NB4 (cell line): ENCODE data around the gene STX12.

Experiments used
- POLR2A ChIP-seq: IDR thresholded peaks from 2 replicates; pipeline ENCODE4 v1.6.1; 2011; ENCODE audit warnings: mild to moderate bottlenecking; ENCODE audit not compliant: insufficient read length; ENCODE audit errors: extremely low read depth
- TF ChIP-seq, protein P1 (sequence below): IDR thresholded peaks from one replicate; pipeline ENCODE4 v1.5.1; 2012; ENCODE audit warnings: low read depth, low read length
- TF ChIP-seq, protein P2 (sequence below): IDR thresholded peaks from 2 replicates; pipeline ENCODE4 v1.6.1; 2011; ENCODE audit warnings: low read depth, low read length

DNA sequence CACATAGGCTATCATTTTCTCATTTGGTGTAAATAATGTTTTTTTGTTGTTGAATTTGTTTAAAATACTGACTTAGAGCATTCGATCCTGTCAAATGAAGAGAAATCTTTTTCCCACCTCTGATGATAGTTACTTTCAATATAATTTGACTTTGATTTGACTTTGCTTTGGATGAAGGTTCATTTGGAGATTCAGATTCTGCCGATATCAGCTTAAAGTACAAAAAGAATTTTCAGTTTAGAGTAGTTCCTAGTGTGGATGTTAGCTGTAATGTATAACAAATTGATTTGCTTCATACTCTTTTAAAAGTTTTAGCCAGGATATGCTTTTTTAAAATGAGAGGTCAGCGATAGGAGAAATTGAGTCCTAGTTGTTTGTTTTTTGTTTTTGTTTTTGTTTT, 9.9 kb downstream of the STX12 start:
- TF ChIP-seq, protein P1, sequence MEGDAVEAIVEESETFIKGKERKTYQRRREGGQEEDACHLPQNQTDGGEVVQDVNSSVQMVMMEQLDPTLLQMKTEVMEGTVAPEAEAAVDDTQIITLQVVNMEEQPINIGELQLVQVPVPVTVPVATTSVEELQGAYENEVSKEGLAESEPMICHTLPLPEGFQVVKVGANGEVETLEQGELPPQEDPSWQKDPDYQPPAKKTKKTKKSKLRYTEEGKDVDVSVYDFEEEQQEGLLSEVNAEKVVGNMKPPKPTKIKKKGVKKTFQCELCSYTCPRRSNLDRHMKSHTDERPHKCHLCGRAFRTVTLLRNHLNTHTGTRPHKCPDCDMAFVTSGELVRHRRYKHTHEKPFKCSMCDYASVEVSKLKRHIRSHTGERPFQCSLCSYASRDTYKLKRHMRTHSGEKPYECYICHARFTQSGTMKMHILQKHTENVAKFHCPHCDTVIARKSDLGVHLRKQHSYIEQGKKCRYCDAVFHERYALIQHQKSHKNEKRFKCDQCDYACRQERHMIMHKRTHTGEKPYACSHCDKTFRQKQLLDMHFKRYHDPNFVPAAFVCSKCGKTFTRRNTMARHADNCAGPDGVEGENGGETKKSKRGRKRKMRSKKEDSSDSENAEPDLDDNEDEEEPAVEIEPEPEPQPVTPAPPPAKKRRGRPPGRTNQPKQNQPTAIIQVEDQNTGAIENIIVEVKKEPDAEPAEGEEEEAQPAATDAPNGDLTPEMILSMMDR = no peak
- no peak for TF ChIP-seq POLR2A
- TF ChIP-seq, protein P2, sequence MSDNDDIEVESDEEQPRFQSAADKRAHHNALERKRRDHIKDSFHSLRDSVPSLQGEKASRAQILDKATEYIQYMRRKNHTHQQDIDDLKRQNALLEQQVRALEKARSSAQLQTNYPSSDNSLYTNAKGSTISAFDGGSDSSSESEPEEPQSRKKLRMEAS = no peak
